Hepatocyte (in vitro differentiated cells): ENCODE results near the gene SYNDIG1.

Source experiments
- CTCF ChIP-seq: fragments of 200-600 bp; sonication (generic); IDR thresholded peaks from 2 replicates; pipeline ENCODE4 v1.5.1; 2016; ENCODE audit warnings: antibody characterized with exemption, mild to moderate bottlenecking; ENCODE audit not compliant: poor library complexity
- EZH2phosphoT487 ChIP-seq: fragments of 200-600 bp; sonication (generic); IDR thresholded peaks from one replicate; pipeline ENCODE4 v1.6.1; 2018; ENCODE audit warnings: antibody characterized with exemption, mild to moderate bottlenecking, low read depth, moderate library complexity; ENCODE audit not compliant: unreplicated experiment, severe bottlenecking

DNA sequence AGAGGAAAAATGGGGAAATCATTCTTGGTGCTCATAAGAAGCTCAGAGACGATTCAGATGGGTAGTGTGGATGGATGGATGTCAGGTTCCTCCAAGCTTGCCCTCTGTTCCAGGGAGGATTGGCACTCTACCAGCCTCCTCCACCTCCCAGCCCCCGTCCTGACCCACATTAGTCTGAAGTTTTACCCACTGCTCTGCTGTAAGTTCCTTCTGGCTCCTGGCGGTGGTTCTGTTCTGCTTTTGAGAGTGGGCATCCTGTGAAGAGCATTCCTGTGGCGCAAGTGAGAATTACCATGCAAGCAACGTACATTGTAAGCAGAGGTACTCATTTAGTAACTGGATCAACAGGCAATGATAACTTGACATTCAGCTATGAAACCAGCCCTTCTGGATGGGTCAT, 103.4 kb downstream of the SYNDIG1 start:
- TF ChIP-seq CTCF: no peak
- no peak for TF ChIP-seq EZH2phosphoT487
